GM19025 (cell line): ENCODE measurements around the gene ADPRM.
"Not testable (repeated sequence)": the region's sequence is repeated elsewhere in the genome, so short reads cannot be mapped to it uniquely, and the experiment has no call there.

ENCODE experiments used
- ATAC-seq: cut with Tn5 transposase; IDR thresholded peaks from one replicate; pipeline ENCODE4 v1.9.1; 2021; ENCODE audit warnings: mild to moderate bottlenecking, low read depth, moderate library complexity; ENCODE audit not compliant: unreplicated experiment

ADPRM gene, protein sequence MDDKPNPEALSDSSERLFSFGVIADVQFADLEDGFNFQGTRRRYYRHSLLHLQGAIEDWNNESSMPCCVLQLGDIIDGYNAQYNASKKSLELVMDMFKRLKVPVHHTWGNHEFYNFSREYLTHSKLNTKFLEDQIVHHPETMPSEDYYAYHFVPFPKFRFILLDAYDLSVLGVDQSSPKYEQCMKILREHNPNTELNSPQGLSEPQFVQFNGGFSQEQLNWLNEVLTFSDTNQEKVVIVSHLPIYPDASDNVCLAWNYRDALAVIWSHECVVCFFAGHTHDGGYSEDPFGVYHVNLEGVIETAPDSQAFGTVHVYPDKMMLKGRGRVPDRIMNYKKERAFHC

DNA sequence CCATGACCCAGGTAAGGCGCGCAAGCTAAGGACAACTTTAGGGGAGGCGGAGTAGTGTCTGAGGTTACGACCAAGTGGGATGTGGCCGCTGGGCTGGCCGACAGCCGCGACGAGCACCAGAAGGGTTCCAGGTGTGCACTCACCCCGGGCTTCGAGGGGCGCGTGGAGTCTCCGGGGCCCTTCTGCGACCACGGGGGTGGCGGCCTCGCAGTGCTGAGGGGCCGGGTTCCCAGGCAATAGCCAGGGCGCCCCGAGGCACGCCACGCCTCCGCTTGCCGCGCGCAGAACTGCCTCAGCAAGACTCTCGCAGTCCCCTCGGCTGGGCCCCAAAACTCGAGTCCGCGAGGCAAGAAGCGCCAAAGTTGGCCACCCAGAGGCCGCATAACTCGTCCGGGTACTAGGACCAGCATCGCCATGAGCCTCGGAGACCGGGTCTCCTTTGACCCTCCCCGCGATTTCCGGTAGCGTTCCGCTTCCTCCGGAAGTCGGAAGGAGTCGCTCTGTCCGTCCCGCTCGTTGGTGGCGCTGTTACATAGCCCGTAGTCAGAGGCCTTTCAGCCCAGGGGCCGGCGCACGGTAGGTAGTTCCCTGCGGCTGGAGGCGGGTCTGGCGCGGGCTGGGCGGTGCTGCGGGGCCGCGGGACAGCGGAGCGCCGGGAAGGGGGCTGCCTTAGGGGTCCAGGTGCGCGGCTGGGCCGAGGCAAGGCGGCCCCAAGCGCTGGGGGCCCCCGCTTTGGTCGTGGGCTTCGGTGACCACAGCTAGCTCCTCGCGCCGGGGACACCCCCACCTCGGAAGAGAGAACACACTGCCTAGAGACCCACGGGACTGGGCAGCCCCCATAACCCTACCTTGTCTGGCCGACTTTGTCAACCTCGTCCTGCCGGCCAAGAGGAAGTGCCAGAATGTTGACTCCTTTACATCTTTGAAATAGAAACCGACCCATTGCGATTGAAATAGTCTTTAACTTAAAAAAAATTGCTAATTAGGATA lies at the start of gene ADPRM, which contains the start of gene SCO1:
Gene ADPRM, plus strand, starts transcription at position 503 of the 990 bp plus-strand sequence. CDS start 7,333 bp downstream, outside the sequence.
Gene SCO1, minus strand, starts transcription at position 442 of the 990 bp plus-strand sequence. Its CDS starts 26 bp downstream, at position 416.
- peak; percentile 92 for ATAC-seq

DNA sequence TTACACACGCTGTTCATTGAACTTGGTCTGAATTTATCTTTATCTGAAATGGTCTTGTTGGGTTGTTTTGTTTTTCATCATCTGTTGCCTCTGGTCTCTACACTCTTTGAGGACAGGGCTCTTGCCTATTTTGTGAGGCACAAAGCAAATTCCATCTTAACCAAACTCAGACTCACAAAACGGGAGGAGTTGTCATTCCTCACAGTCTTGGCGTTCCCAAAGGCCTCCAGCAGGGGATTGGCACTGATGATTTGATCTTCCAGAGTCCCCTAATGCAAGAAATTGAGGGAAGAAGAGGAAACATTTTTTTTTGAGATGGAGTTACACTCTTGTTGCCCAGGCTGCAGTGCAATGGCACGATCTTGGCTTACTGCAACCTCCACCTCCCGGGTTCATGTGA lies 49.0 kb upstream of the ADPRM start:
- ATAC-seq = no peak

DNA sequence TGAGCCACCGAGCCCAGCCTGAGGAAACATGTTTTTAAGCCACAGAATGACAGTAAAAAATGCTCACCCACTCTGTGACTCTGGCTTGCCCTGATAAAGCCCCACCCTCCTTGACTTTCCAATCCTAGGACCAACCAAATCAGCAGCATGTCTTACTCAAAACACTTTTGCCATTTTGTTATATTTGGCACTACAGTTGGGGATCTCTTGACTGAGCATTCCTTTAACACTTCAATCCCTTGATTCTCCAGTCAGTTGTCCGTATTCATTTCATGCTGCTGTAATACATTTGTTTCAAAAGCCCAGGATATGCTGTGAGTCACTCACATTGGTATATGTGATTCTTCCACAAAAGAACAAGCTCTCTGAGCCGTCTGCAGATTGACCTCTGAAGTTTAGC lies 48.4 kb upstream of the ADPRM start:
- ATAC-seq = no peak

DNA sequence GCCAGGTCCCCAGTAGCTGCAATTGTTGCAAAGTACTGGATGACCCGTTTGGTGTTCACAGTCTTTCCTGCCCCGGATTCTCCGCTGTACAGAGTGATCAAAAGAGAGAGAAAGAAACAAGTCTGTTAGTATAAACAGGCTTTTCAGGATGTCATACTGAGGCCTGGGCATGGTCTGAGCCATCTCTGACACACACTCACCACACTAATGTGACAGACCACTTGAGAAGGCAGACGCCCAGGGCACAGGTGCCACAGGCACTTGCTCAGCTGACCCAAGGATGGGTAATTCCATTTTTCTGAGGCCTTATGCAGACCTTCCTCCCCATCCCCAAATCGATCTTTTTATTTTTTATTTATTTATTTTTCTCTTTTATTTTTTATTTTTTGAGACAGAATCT lies 47.8 kb upstream of the ADPRM start:
- no peak for ATAC-seq

DNA sequence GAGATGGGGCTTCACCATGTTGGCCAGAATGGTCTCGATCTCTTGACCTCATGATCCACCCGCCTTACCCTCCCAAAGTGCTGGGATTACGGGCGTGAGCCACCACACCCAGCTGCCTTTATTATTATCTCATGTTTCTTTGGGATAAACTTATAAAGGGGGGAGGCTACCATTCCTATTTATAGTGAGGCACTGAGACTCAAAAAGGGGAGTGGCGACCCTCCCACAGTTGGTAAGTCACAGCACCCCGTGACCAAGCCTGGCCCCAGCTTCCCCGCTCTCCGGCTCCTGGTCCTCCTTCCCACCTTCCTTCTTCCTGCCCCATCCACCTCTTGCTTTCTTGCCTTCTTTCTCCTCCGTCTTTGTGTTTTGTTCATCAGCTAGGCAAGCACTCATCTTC lies 45.5 kb upstream of the ADPRM start:
- no peak for ATAC-seq

DNA sequence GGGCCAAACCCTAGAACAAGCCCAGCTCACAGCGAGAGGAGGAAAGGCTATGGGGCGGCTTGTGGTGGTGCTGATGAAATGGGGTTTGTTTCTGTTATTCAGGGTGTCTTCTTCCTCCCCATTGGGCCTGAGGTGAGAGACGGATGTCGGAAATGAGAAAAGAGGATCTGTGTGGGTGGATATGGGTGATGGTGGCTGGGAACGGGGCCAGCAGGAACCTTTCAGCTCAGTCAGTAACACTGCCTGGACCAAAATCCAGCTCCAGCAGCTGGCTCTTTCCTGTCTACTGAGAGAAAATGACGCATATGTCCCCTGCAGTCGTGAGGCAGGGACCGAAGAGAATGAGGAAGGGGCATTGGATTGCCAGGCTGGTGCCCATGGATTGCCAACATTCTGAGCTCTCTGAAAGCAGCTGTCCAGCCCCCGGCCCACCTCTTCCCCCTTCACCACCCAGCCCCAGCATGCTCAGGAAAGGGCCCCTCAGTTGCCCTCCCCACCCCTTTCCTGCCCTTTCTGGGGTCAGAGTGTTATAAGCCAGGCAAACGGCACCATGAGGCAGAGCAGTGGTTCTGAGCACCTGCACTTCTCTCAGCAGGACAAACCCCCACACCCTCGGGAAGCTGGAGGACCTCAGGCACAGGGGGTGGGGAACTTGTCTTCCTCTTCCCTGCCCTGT lies 44.3 kb upstream of the ADPRM start:
- no peak for ATAC-seq

DNA sequence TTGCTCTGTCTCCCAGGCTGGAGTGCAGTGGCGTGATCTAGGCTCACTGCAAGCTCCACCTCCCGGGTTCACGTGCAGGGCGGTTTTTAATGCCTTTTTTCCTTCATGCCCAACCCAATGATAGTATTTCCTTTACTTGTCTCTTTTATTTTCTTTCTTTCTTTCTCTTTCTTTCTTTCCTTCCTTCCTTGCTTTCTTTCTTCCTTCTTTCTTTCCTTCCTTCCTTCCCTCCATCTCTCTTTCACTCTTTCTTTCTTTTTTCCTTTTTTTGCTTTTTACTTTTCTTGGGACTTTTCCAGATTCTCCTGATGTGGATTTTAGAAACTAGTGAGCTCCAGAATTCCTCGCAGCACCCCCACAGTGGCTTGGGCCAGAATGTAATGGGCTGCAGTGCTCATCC lies 43.4 kb upstream of the ADPRM start:
- ATAC-seq = no peak

DNA sequence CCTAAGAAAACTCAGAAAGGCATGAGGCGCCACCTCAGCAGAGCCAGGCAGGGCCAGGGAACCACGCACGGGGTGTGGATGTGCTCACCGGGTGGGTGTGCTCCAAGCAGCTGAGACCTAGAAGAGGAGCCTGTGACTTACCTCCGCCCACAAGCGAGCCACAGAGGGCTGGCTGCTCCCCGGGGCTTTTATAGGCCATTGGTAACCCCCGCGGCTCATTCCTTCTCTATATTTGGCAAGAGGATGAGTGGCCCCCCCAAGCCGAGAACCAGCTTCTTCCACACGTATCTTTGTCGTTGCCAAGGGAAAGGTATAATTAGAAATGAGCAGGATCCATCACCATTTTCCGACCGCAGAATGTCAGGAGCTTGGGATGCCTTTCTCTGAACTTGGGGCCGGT lies 40.2 kb upstream of the ADPRM start, which contains the start of gene MYH3:
Gene MYH3, minus strand, starts transcription at position 162 of the 400 bp plus-strand sequence. CDS start 2,245 bp downstream, outside the sequence.
- no peak for ATAC-seq

DNA sequence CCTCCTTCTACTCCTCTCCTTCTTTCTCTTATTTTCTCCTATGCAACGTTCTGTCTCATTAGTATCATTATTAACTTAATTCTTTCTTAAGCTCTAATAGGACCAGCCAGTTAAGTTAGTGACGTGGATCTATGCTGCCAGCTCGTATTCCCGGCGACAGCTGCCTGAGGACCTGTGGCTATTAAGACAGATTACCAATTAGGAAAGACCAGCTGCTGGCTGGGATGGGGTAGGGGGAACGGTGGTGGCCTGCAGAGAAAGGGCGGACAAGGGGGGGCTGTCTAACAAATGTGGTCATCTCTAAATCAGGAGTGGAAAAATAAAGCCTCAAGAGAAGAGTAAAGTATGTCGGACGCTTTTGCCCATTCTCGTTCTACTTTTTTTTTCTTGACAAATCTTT lies 39.5 kb upstream of the ADPRM start:
- ATAC-seq = no peak

DNA sequence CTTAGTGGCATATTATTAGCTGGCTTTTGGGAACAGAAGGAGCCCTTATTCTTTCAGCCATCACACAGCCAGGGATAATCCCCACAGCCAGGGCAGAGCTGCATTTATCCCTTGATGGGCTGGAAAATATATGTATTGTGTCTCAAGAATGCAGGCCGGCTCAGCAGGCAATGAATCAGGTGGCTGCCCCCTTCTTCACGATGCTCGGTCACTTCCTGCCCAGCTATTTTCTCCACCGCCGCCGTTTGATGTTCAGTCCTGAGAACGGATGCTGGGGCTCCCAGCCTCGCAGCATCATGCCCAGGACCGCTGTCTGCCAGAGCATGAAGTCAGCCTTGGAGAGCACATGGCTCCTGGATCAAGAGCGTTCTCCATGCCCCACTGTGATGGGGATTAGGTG lies 36.0 kb upstream of the ADPRM start:
- no peak for ATAC-seq

DNA sequence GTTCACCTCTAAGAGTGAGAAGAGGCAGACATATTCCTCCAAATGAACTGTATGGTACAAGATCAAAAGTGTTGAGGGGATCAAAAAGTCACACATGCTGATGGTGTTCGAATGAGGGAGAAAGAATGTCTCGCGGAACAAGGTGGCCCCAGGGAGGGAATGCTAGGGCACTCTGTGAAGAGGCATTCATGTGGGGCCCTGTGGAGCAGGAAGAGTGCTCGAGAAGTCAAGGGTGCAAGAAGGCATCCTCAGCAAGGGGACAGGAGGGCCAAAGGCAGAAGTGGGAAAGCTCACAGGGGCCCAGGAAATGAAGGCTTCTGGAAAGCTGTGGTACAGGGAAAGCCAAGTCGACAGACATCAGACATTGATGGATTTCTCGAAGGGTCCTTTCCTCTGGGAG lies 34.2 kb upstream of the ADPRM start:
- ATAC-seq = no peak

DNA sequence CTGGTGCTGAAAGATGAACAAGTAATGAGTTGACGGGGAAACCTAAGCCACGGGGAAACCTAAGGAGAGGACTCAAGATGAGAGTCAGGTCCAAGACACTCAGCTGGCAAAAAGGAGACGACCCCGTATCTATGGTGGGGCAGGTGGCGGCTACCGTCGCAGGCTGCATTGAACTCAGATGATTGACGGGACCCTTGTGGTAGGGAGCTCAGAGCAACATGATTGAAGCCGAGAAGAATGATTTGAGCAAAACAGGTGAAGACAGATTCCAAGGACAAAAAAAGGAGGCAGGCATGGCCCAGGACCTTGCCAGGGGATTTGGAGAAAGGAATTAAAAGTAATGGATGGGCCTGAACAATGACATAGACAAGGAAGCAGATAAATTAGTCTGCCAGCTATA lies 32.8 kb upstream of the ADPRM start:
- ATAC-seq = no peak

DNA sequence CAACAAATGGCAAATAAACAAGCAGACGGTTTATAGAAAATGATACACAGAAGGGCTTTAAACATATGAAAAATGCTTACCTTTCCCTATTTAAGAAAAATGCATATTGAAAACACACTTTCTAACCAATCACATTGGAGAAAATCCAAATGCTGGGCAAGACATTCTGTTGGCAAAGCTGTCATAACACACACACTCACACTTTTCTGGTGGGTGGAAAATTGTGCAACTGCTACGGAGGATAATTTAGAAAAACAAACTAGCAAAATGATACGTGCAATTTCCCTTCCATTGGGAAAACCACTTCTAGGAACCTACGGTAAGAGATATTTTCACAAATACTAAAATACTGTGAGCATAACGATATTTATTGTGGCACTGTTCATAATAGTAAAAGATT lies 30.5 kb upstream of the ADPRM start:
- no peak for ATAC-seq

DNA sequence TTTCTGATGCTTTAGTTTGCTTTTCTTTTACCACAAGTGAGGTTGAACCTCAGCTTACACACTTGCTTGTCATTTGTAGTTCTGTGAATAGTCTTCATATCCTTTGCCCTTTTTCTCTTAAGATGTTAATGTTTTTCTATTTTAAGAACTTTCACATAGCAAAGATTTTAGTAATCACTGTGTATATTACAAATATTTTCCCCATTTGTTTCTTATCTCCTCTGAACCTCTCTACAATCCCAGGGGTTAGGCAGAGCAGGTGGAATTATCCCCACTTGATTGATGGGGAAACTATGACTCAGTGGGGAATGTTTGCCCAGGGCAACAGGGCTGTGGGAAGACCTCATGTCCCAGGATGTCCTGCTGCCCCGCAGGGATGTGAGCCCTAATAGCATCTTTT lies 28.6 kb upstream of the ADPRM start:
- no peak for ATAC-seq

DNA sequence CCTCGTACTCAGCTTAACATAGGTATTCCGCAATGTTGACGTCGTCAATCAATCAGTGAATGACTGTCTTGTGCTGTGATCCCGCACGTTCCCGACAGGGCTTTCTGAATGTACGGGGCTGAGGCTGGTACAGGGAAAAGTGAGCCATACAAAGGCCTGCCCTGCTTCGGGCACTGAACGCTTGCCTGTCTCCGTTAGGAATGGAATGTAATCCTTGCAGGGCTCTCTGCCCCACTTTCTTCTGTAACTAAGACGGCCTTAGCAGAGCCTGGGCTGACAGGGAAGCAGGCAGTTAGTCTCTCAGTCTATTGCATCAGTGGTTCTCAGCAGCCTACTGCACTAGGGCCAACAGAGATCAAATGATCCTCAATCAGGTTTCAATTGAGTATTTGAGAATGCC lies 24.1 kb upstream of the ADPRM start:
- no peak for ATAC-seq

DNA sequence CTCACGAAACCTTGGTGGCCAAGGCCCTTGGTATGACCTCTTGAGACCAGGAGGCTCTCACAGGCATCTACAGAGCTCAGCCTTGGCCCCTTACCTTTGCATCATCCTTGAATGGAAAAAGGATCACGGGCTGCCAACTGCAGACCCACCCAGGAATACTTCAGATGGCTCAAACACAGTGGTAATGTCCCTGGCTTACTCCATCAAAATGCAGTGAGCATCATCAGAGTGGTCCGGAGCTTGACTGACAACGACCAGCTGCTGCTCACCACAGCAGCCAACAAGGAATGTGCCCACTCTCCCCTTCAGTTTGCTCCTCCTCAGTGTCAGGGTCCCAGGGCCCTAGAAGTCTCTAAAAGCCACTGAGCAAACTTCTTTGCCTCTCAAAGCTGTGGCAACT lies 22.7 kb upstream of the ADPRM start:
- ATAC-seq = no peak

DNA sequence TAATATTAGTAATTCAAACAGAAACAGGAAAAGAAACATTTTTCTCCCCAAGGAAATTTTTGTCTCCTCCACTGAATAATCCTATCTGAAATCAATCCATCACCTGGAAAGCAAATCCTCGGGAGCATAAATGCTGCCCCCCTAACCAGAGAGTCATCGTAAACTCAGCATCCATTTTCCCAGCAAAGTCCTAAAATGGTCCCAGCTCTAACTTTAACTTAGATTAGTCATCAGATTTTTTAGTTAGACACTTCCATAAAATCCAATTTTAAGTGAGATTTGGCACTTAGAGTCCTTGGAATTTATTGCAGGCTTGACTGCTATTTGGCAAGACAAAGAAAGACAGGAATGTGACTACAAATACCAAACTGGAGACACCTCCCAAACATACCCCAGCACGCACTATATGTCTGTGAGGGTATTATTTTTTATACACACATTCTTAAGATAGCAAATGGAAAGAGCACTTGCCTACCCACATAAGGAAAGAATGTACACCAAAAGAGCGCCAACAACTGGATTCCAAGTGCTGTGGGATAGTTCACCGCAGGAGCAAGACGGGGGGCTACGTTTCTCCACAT lies 15.4 kb upstream of the ADPRM start:
- ATAC-seq = no peak

DNA sequence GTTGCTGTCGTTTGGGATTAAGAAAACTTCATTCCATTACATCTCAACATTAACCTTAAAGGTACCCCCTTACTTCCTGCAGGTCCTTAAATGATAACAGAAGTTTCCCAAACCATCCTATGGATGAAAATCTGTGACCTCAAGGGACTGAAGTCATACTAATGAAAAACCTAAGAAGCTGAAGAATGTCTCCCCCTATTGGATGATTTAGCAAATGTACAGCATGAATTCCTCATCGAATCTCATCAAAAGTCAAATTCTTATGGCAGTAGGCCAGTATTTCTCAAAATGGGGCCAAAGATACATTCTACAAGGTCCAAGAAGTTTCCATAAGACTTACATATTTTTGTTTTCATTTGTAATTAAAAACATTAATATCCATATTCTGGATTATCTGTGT lies 13.5 kb upstream of the ADPRM start:
- ATAC-seq = no peak

DNA sequence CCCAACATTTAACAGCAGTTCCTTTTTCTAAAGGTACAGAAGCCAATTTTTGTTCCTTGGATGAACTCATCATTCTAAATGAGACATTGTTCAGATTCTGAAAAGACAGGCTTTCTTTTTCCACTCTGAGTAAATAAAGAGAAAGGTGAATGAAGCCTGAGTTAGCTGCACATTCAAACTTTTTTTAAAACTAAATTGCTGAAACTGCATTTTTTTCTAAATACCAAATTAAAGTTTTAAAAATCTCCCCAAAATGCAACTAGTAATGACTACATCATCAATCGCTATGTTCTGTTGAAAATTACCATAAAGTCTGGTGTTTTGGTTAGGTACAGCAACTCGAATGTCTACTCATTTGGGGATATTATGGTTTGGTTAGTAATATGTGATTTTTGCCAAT lies 9.9 kb upstream of the ADPRM start:
- no peak for ATAC-seq

DNA sequence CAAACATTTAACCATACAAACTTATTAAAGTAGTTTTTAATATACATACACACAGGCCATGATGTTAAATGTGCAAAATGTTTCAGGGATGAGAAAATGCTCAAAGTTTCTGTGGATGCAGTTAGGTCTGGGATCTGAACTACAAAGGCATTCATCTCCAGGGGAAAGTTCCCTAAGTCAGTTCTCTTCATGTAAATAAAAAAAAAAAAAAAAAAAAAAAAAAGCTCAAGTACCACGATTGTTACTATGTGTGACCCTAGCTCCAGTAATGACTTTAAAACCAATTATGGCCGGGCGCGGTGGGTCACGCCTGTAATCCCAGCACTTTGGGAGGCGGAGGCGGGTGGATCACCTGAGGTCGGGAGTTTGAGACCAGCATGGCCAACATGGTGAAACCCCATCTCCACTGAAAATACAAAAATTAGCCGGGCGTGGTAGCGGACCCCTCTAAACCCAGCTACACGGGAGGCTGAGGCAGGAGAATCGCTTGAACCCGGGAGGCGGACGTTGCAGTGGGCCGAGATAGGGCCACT lies 1.5 kb upstream of the ADPRM start:
- not testable (repeated sequence) for ATAC-seq
